T-helper 2 cell treated with Interferon-gamma antibody and Interleukin-4, amounts not matched to agents 5 μg/mL and 100 μg/mL, for 36 hours (primary cell): ENCODE data around the gene BCL7C.

Experiments
- DNase-seq: peaks from one replicate; pipeline ENCODE4 v3.0.0; 2021; ENCODE audit warnings: low spot score
- H3K27ac Mint-ChIP-seq: one replicate; pipeline ENCODE4 v1.8.0; 2021; ENCODE audit warnings: mild to moderate bottlenecking, mixed read lengths
- H3K27me3 Mint-ChIP-seq: one replicate; pipeline ENCODE4 v1.8.0; 2021; ENCODE audit warnings: low read depth, mixed read lengths
- H3K36me3 Mint-ChIP-seq: one replicate; pipeline ENCODE4 v1.8.0; 2021; ENCODE audit warnings: low read depth, mixed read lengths
- H3K4me1 Mint-ChIP-seq: one replicate; pipeline ENCODE4 v1.8.0; 2021; ENCODE audit warnings: low read depth, mixed read lengths
- H3K4me3 Mint-ChIP-seq: one replicate; pipeline ENCODE4 v1.8.0; 2022; ENCODE audit warnings: mild to moderate bottlenecking, moderate library complexity, mixed read lengths
- H3K9me3 Mint-ChIP-seq: one replicate; pipeline ENCODE4 v1.8.0; 2021; ENCODE audit warnings: mixed read lengths

The BCL7C gene

DNA sequence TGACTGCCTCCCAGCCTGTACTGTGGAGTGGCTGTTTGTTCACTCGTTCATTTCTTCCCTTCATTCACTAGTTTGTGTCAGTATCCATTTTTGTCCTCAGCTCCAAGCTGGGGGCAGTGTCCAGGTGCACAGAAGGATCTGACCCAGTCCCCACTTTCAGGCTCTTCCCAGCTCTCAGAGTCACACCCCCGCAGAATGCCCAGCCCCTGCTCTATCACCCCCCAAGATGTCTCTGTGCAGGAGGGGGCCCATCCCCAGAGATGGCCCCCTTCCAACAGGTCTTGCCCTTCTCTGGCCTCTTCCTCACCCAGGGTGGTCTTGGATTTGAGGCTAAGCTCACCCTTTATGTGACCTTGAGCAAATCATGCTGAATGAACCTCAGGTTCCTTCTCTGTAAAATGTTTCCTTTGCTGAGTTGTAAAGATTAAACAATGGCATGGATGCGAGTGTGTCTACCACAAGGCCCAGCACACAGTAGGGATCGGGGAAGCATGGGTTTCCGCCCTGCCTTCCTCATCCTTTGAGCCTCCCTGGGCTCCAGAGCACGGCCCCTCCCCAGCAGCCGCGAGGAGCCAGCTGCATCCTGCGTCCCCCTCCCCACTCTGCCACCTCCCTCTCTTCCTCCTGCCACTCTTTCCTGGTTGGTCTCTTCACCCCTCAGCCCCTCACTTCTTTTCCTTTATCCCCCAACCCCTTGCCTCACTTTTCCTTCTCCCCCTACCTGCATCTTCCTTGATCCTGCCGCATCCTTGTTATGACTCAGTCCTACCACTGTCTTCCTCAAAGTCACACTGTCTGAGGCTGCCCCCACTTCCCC, 32.3 kb upstream of the BCL7C start:
- H3K4me3 Mint-ChIP-seq = peak overlapping the region; percentile 61
- no peaks in the 10 kb centered on the region for H3K9me3 Mint-ChIP-seq
- peaks cover 25% of the 10 kb centered on the region for H3K4me1 Mint-ChIP-seq
- DNase-seq = no peak
- H3K27me3 Mint-ChIP-seq = no peaks in the 10 kb centered on the region
- H3K27ac Mint-ChIP-seq = peak overlapping the region; percentile 53
- H3K36me3 Mint-ChIP-seq = peaks cover 8% of the 10 kb centered on the region

DNA sequence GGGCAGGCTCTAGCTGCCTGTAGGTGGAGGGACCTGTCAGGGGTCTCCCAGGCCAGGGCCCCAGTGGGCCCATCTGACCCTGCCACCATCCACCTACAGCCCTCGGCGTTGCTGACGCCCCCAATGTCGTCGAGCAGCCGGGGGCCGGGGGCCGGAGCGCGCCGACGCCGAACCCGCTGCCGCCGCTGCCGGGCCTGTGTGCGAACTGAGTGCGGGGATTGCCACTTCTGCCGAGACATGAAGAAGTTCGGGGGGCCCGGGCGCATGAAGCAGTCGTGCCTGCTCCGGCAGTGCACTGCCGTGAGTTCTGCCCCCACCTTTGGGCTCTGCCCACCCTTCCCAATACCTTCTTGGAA, 31.7 kb upstream of the BCL7C start:
- no peak for DNase-seq
- no peak overlapping the region for H3K27ac Mint-ChIP-seq
- H3K9me3 Mint-ChIP-seq = no peaks in the 10 kb centered on the region
- H3K27me3 Mint-ChIP-seq = no peaks in the 10 kb centered on the region
- no peak overlapping the region for H3K4me3 Mint-ChIP-seq
- peaks cover 28% of the 10 kb centered on the region for H3K4me1 Mint-ChIP-seq
- H3K36me3 Mint-ChIP-seq = peaks cover 7% of the 10 kb centered on the region

DNA sequence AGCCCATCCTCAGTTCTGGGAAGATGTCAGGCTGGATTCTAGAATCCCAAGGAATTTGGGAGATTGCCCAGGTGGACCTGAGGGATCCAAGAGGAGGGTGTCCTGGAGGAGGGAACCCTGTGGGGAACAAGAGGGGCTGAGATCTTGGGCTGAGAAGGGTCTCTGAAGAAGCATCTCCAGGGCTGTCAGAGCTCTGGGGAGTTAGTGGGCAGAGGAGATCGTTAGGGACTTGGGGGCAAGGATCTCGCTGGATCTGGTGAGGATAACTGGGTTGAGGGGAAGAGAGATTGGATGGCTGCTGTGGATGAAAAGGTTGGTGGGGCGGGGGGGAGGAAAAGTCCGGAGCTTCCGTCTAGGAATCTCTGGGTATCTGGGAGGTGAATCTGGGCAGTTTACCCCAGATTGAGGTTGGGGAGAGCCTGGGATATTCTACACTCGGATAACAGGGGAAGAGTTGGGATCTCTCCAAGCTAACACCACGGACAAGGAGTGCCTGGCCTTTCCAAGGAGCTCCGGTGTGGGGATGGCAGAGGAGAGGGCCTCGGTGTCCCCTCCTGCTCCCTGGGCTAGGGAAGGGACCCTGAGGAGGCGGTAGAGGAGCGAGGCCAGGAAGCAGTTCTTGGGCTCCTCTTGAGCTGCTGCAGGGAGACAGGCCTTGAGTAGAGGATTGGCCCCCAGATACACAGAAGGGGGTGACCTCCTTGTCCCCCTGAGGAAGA, 31.2 kb upstream of the BCL7C start:
- no peaks in the 10 kb centered on the region for H3K9me3 Mint-ChIP-seq

DNA sequence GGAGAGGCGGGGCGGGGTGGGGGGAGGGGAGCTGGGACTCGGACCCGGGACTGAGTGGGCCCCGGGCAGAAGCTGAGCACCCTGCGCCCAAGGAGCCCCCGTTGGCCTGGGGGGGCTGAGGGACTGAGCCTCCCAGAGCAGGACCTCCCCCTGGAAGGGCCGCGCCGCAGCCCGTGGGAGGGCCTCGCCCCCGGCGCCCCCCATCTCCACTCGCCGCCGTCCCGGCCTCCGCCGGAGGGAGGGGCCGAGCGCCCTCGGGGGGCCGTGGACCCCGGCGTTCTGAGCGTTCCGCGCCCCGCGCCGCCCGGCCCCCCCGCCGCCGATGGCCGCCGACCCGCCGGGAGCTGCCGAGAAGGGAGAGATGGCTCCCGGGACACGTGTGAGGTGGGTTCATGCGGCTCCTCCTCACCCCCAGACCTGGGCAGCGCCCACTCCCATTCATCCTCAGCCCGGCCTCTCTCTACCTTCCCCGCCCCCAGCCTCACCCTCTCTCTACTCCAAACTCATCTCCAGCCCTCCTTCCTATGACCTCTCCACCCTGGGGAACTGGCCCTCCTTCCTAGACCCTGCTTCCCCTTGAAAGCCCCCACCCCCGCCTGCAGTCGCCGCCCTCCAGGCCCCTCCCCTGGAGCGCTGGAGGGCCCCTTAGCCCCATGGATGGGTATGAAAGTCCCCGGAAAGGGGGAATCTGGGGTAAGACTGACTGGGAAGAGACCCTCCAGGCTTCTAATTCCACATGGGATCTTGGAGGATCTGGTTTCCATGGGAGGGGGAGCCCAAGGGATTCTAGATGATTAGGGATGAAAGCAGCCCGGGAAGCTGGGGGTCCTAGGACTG, 30.4 kb upstream of the BCL7C start:
- Mint-ChIP-seq H3K4me3 (peak overlapping the region; percentile 65), H3K9me3 (no peaks in the 10 kb centered on the region), H3K27me3 (no peaks in the 10 kb centered on the region), H3K4me1 (peaks cover 28% of the 10 kb centered on the region), H3K36me3 (peaks cover 7% of the 10 kb centered on the region), H3K27ac (peak overlapping the region; percentile 52)
- DNase-seq = no peak

More for the DNA sequence above, 31.2 kb upstream of the BCL7C start:
- Mint-ChIP-seq H3K36me3 (peaks cover 7% of the 10 kb centered on the region), H3K27me3 (no peaks in the 10 kb centered on the region), H3K4me3 (peak overlapping the region; percentile 65), H3K27ac (peak overlapping the region; percentile 52), H3K4me1 (peaks cover 28% of the 10 kb centered on the region)
- no peak for DNase-seq

DNA sequence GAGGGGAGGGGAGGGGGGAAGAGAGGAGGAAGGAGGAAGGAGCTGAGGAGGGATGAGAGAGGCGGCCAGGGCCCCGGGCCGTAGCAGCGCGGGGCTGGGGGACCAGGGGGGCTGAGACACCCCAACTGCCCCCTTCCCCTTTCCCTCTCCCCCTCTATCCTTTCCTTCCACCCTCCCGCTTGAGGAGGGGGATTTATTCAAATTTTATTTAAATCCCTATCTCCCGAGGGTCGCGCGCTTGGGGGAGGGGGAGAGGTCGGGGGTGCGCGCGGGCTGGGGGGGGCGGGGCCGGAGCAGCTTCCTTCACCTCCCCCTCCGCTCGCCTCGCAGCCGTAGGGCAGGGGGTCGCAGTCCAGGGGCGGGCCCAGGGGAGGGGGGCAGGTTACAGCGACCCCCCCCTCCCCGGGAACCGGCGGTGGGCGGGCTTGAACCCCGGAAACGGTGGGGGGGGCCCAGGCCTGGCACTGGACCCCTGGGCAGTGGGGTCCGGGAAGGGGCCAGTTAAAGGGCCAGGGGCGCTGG, 29.7 kb upstream of the BCL7C start, which contains the start of gene FBXL19:
TSS of gene FBXL19 (plus strand) at position 19 of the 522 bp plus-strand sequence. CDS start 2,183 bp downstream, outside the sequence.
- Mint-ChIP-seq H3K9me3 (no peaks in the 10 kb centered on the region), H3K27ac (peak within 1 kb of the TSS; percentile 98), H3K4me1 (peaks cover 28% of the 10 kb centered on the region), H3K36me3 (peaks cover 7% of the 10 kb centered on the region), H3K4me3 (peak within 1 kb of the TSS; percentile 96), H3K27me3 (no peaks in the 10 kb centered on the region)
- DNase-seq = no peak

DNA sequence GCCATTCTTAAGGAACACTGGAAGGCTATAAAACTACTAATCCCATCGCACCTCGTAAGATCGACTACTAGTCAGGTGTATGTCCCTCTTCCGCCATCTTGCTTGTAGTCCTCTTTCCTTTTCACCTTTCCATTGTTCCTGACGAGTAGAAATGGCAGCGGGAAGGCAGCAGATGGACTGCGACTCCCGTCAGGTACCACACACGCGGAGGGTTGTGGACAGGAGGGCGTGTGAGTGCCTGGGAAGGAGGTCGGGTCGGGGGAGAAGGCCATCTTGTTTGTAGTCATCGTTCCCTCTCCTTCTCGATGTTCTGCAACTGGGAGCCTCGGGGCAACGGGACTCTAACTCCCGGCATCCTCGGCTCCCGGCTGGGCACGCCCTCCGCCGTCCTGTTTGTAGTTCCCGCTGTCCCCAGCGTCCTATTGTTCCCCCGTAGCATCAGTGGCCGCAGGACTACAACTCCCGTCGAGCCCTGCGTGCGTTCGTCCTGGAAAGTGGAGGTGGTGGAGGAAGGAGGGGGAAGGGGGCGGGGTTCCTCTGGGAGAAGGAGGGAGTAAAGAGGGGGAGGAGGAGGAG, 29.2 kb upstream of the BCL7C start:
- peaks cover 5% of the 10 kb centered on the region for H3K36me3 Mint-ChIP-seq
- H3K27ac Mint-ChIP-seq = peak overlapping the region; percentile 98
- peaks cover 27% of the 10 kb centered on the region for H3K4me1 Mint-ChIP-seq
- peak; percentile 97 for DNase-seq
- peak overlapping the region; percentile 96 for H3K4me3 Mint-ChIP-seq
- no peaks in the 10 kb centered on the region for H3K27me3 Mint-ChIP-seq
- no peaks in the 10 kb centered on the region for H3K9me3 Mint-ChIP-seq

DNA sequence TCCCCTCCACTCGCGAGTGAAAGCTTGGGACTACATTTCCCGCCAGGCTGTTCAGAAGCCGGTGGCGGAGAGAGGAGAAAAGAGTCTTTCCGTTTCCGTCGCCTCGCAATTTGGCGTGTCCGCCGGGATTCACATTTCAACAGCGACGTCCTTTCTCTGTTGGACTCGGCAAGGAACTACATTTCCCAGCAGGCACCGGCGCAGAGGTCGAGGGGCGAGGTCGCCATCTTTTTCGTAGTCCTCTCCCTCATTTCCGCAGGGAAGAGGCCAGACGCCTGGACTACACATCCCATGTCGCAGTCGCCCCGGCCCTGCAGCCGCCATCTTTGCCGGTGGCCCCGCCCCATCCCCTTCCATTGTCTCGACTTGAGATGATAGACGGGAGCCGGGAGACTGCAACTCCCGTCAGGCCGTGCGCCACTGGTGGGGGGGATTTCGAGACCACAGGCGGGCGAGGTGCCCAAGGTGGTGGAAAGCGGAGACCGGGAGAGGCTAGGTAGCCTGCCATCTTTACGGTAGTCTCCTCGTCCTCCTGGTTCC, 28.6 kb upstream of the BCL7C start:
- H3K36me3 Mint-ChIP-seq = peaks cover 4% of the 10 kb centered on the region
- H3K9me3 Mint-ChIP-seq = no peaks in the 10 kb centered on the region
- peak; percentile 100 for DNase-seq
- peak overlapping the region; percentile 98 for H3K27ac Mint-ChIP-seq
- H3K27me3 Mint-ChIP-seq = no peaks in the 10 kb centered on the region
- peak overlapping the region; percentile 96 for H3K4me3 Mint-ChIP-seq
- peaks cover 25% of the 10 kb centered on the region for H3K4me1 Mint-ChIP-seq

DNA sequence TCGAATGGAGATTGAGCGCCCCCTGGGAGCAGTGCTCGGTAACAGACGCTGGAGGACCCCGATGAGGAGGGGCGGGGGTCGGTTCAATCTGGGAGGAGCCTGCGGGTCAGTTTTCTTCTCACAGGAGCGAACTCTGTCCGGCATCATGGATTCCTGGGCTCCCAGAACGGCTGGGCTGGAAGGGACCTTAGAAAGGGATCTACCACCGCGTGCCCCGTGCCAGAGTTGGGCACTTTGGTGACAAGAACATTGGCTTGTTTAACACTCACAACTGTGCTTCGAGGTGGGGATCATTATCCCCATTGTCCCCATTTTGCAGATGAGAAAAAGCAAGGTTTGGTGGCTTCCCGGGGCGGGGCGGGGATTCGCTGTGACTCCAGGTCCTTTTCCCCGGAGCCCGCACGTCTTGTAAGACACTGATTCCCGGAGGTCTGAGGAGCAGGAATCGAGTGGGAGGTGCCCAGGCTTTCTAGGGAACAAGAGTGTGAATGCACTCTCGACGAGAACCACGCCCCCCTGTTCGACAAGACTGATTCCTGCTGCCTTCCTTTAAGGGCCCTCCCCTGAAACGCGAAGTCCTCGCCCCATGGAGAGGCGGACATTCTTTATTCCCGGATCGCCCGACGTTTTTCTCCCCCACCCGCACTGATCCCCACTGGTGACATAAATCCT, 28.0 kb upstream of the BCL7C start:
- DNase-seq = peak; percentile 78
- Mint-ChIP-seq H3K9me3 (no peaks in the 10 kb centered on the region), H3K4me3 (peak overlapping the region; percentile 96)

DNA sequence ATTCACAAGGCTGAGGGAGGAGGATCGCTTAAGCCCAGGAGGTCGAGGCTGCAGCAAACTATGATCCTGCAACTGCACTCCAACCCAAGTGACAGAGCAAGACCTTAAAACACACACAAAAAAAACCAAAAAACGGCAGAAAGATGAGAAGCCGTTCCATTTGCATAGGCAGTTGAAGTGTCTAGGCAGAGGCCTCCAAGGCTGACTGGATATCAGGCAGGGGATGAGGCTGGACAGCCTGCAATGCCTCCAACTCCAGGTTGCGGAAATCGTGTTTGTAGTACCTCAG, 27.5 kb upstream of the BCL7C start:
- Mint-ChIP-seq H3K4me1 (peaks cover 22% of the 10 kb centered on the region), H3K27me3 (no peaks in the 10 kb centered on the region), H3K27ac (peak overlapping the region; percentile 98), H3K9me3 (no peaks in the 10 kb centered on the region), H3K4me3 (peak overlapping the region; percentile 96), H3K36me3 (peaks cover 4% of the 10 kb centered on the region)
- no peak for DNase-seq

More for the DNA sequence above, 28.0 kb upstream of the BCL7C start:
- H3K36me3 Mint-ChIP-seq = peaks cover 4% of the 10 kb centered on the region
- peaks cover 25% of the 10 kb centered on the region for H3K4me1 Mint-ChIP-seq
- H3K27ac Mint-ChIP-seq = peak overlapping the region; percentile 98
- no peaks in the 10 kb centered on the region for H3K27me3 Mint-ChIP-seq

DNA sequence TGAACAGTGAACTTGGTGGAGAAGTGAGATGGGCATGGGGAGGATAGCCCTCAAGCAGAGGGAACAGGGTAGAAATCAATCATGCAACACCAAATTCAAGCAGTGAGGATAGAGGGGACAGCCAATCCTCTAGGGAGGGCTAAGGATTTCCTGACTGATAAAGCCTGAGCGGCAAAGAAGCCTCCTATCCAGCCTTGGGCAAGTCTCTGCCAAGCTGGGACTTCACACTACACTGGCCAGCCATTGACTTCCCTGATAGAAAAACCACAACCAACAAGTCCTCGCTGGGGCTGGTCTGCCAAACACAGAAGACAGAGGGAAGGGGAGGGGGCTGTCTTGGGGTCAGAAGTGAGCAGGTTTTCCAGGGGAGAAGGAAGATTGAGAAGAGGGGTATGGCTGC, 27.0 kb upstream of the BCL7C start:
- H3K4me1 Mint-ChIP-seq = peaks cover 18% of the 10 kb centered on the region
- H3K36me3 Mint-ChIP-seq = peaks cover under 1% of the 10 kb centered on the region
- H3K27me3 Mint-ChIP-seq = no peaks in the 10 kb centered on the region
- DNase-seq = no peak
- H3K4me3 Mint-ChIP-seq = peak overlapping the region; percentile 96
- peak overlapping the region; percentile 2 for H3K27ac Mint-ChIP-seq
- H3K9me3 Mint-ChIP-seq = no peaks in the 10 kb centered on the region

DNA sequence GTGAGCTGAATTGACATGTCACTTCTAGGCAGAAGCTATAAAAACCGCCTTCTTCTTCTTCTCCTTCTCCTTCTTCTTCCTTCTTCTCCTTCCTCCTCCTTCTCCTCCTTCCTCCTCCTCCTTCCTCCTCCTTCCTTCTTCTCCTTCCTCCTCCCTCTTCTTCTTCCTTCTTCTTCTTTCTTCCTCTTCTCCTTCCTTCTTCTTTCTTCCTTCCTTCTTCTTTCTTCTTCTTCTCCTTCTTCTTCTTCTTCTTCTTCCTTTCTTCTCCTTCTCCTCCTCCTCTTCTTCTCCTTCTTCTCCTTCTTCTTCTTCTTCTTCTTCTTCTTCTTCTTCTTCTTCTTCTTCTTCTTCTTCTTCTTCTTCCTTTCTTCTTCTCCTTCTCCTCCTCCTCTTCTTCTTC, 24.7 kb upstream of the BCL7C start:
- no peaks in the 10 kb centered on the region for H3K9me3 Mint-ChIP-seq
- H3K4me1 Mint-ChIP-seq = peaks cover 11% of the 10 kb centered on the region
- H3K27me3 Mint-ChIP-seq = no peaks in the 10 kb centered on the region
- no peak for DNase-seq
- H3K27ac Mint-ChIP-seq = peak overlapping the region; percentile 62
- no peak overlapping the region for H3K4me3 Mint-ChIP-seq
- H3K36me3 Mint-ChIP-seq = no peaks in the 10 kb centered on the region

DNA sequence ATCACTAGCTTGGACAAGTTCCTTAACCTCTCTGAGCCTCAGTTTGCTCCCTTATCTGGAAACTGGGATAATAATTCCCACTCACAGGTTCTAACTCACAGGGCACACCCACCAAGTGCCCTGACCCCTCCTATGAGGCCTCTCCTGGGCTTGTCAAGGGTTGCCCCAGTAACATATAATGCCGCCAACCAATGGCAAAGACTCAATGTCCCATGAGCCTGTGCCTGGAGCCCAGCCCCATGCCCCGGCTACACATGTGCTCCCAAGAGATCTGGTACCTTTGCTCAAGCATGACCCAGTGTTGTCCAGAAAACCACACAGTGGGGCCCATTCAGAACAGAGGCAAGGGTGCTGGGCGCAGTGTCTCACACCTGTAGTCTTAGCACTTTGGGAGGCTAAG, 21.0 kb upstream of the BCL7C start:
- Mint-ChIP-seq H3K4me3 (no peak overlapping the region), H3K9me3 (no peaks in the 10 kb centered on the region), H3K27ac (no peak overlapping the region), H3K4me1 (no peaks in the 10 kb centered on the region), H3K27me3 (no peaks in the 10 kb centered on the region), H3K36me3 (no peaks in the 10 kb centered on the region)
- DNase-seq = no peak
